A549 (cell line): ENCODE results near the gene PGLYRP3. TPM values are rescaled to one million over a fixed set of nuclear protein-coding genes. Genes with fewer than 3 reads are reported as not detected.

Experiments
- ATAC-seq, 2 experiments: fragments of 200-7000 bp in 1 of 2; fragments of >200 bp in 1 of 2; cut with Nextera tagmentation in 1 of 2; cut with Tn5 transposase in 1 of 2; 3 replicates each; pipeline versions ENCODE4 v1.8.0 to v1.9.1; 2018 to 2020; ENCODE audit warnings: mild to moderate bottlenecking in 1 of 2, moderate library complexity in 1 of 2
- CTCF ChIA-PET: fragments of 300-600 bp; sonication (Branson Sonifier 250); formaldehyde crosslinking; extraction: SDS; loops from one replicate; lab custom pipeline; 2021; ENCODE audit warnings: antibody characterized with exemption, inconsistent platforms; lab: Yijun Ruan, JAX
- POLR2A ChIA-PET: fragments of 350-600 bp; formaldehyde crosslinking; extraction: SDS; loops from one replicate; lab custom pipeline; 2021; ENCODE audit warnings: antibody characterized with exemption, inconsistent platforms; lab: Yijun Ruan, JAX
- DNase-seq, 2 experiments: peaks; one replicate each; pipeline versions ENCODE4 v3.0.0 to v3.0.0-alpha.2; 2011 to 2016; ENCODE audit warnings: low read depth in 1 of 2, low spot score in 1 of 2
- FAIRE-seq: peaks from 2 replicates; lab custom pipeline; 2011; peaks lifted over from hg19 to GRCh38; lab: Jason Lieb, UNC
- H3K27ac ChIP-seq, 2 experiments: fragments of >200 bp; sonication (Bioruptor Twin); formaldehyde crosslinking; 3 replicates each; pipeline ENCODE4 v1.5.1; 2016 to 2017
- H3K4me1 ChIP-seq: fragments of >200 bp; sonication (Bioruptor Twin); formaldehyde crosslinking; 3 replicates; pipeline ENCODE4 v1.6.1; 2016
- H3K4me2 ChIP-seq: fragments of >200 bp; sonication (Bioruptor Twin); formaldehyde crosslinking; 3 replicates; pipeline ENCODE4 v1.6.1; 2016
- H3K4me3 ChIP-seq: fragments of >200 bp; sonication (Bioruptor Twin); formaldehyde crosslinking; 3 replicates; pipeline ENCODE4 v1.5.1; 2016
- H3K9me3 ChIP-seq: fragments of >200 bp; sonication (Bioruptor Twin); formaldehyde crosslinking; 3 replicates; pipeline ENCODE4 v1.6.1; 2016
- CEBPB ChIP-seq, 2 experiments: fragments of >200 bp in 1 of 2; sonication (Bioruptor Twin) in 1 of 2; formaldehyde crosslinking in 1 of 2; IDR thresholded peaks; 2 replicates each; pipeline ENCODE4 v1.6.1; 2012 to 2016
- CHD4 ChIP-seq: fragments of 200-600 bp; sonication (generic); IDR thresholded peaks from 2 replicates; pipeline ENCODE4 v1.6.1; 2016; ENCODE audit warnings: antibody characterized with exemption, mild to moderate bottlenecking, borderline replicate concordance
- EP300 ChIP-seq, 2 experiments: fragments of >200 bp; sonication (Bioruptor Twin); formaldehyde crosslinking; IDR thresholded peaks; 2 replicates in 1 of 2; 3 replicates in 1 of 2; pipeline ENCODE4 v1.6.1; 2016 to 2017
- FOSB ChIP-seq: fragments of 250-450 bp; sonication (Bioruptor Pico); IDR thresholded peaks from 2 replicates; pipeline ENCODE4 v1.5.0; 2020; ENCODE audit warnings: mild to moderate bottlenecking, moderate library complexity
- FOXS1 ChIP-seq: fragments of 250-450 bp; sonication (Bioruptor Pico); IDR thresholded peaks from 2 replicates; pipeline ENCODE4 v1.5.0; 2020; ENCODE audit warnings: mild to moderate bottlenecking, moderate library complexity
- GATA3 ChIP-seq: IDR thresholded peaks from 2 replicates; pipeline ENCODE4 v1.6.1; 2012; ENCODE audit warnings: borderline replicate concordance
- HDAC2 ChIP-seq: fragments of 200-600 bp; sonication (generic); IDR thresholded peaks from 2 replicates; pipeline ENCODE4 v1.6.1; 2016
- HES2 ChIP-seq: fragments of >200 bp; sonication (Bioruptor Twin); formaldehyde crosslinking; IDR thresholded peaks from 2 replicates; pipeline ENCODE4 v1.6.1; 2016
- HOXA7 ChIP-seq: fragments of 250-450 bp; sonication (Bioruptor Pico); IDR thresholded peaks from 2 replicates; pipeline ENCODE4 v1.5.0; 2020; ENCODE audit warnings: mild to moderate bottlenecking, moderate library complexity
- KDM1A ChIP-seq: fragments of 200-600 bp; sonication (generic); IDR thresholded peaks from 2 replicates; pipeline ENCODE4 v1.6.1; 2016; ENCODE audit warnings: low read depth, mild to moderate bottlenecking
- MAX ChIP-seq: IDR thresholded peaks from 2 replicates; pipeline ENCODE4 v1.6.1; 2012
- MYC ChIP-seq: IDR thresholded peaks from 2 replicates; pipeline ENCODE4 v1.6.1; 2012; ENCODE audit warnings: mild to moderate bottlenecking, inconsistent platforms, low read length, improper control_type of control experiment, borderline replicate concordance
- PBX3 ChIP-seq: IDR thresholded peaks from 2 replicates; pipeline ENCODE4 v1.6.1; 2012
- PHF8 ChIP-seq: fragments of 200-600 bp; sonication (generic); IDR thresholded peaks from 2 replicates; pipeline ENCODE4 v1.6.1; 2016; ENCODE audit warnings: low read depth, mild to moderate bottlenecking, antibody characterized with exemption, moderate library complexity, borderline replicate concordance
- RAD21 ChIP-seq, 2 experiments: fragments of >200 bp in 1 of 2; sonication (Bioruptor Twin) in 1 of 2; formaldehyde crosslinking in 1 of 2; IDR thresholded peaks in 1 of 2; conservative IDR thresholded peaks in 1 of 2; 2 replicates in 1 of 2; 3 replicates in 1 of 2; pipeline ENCODE4 v1.6.1; 2012 to 2018; ENCODE audit warnings: inconsistent platforms in 1 of 2
- RARB ChIP-seq: fragments of 250-450 bp; sonication (Bioruptor Pico); IDR thresholded peaks from 2 replicates; pipeline ENCODE4 v1.8.0; 2021; ENCODE audit warnings: mild to moderate bottlenecking, moderate library complexity
- RFX5 ChIP-seq: fragments of 450-650 bp; IDR thresholded peaks from 2 replicates; pipeline ENCODE4 v1.7.1; 2014; ENCODE audit warnings: antibody characterized with exemption, mild to moderate bottlenecking, moderate library complexity
- RNF2 ChIP-seq: fragments of 200-600 bp; sonication (generic); IDR thresholded peaks from 2 replicates; pipeline ENCODE4 v1.6.1; 2016; ENCODE audit warnings: low read depth, mild to moderate bottlenecking, antibody characterized with exemption, moderate library complexity, borderline replicate concordance
- SMC3 ChIP-seq: fragments of >200 bp; sonication (Bioruptor Twin); formaldehyde crosslinking; IDR thresholded peaks from 3 replicates; pipeline ENCODE4 v1.6.1; 2018; ENCODE audit warnings: inconsistent platforms
- TFCP2L1 ChIP-seq: fragments of 250-450 bp; sonication (Bioruptor Pico); IDR thresholded peaks from 2 replicates; pipeline ENCODE4 v1.5.0; 2021; ENCODE audit warnings: mild to moderate bottlenecking
- ZNF302 ChIP-seq: fragments of 250-450 bp; sonication (Bioruptor Pico); IDR thresholded peaks from 2 replicates; pipeline ENCODE4 v1.9.0; 2021; ENCODE audit warnings: inconsistent platforms, mild to moderate bottlenecking, moderate library complexity
- WGBS: methylation state at CpG from one replicate; pipeline ENCODE4 v1.1.6; 2017; ENCODE audit errors: missing lambda C conversion rate; 5-methylcytosine and 5-hydroxymethylcytosine counted together
- polyA plus RNA-seq, 4 experiments: library from polyadenylated mRNA; depleted of rRNA in 3 of 4; stranded (reverse); fragments of >200 nt; fragmentation: RNase III in 1 of 4; extraction: RNeasy Plus Mini Kit Qiagen cat#74134 plus additional on column Dnase treatment in 1 of 4; gene quantifications; 2 replicates in 3 of 4; 3 replicates in 1 of 4; pipeline ENCODE4 v1.2.3, GENCODE V29; 2011 to 2017
- TF ChIP-seq, protein P1 (sequence below): fragments of 150-350 bp; IDR thresholded peaks from 2 replicates; pipeline ENCODE4 v1.6.1; 2014; ENCODE audit warnings: low read depth, mild to moderate bottlenecking, low read length
- TF ChIP-seq, protein P2 (sequence below): fragments of 250-450 bp; sonication (Bioruptor Pico); IDR thresholded peaks from 2 replicates; pipeline ENCODE4 v1.5.0; 2020; ENCODE audit warnings: low read depth, mild to moderate bottlenecking, moderate library complexity

The PGLYRP3 gene
- polyA plus RNA-seq, 2 of the 4 experiments (the other 2 are of a cell fraction) = not detected

GRCh38 chr1:153339802-153340201 lies 27.1 kb upstream of the PGLYRP3 start (continued):
- TF ChIP-seq EP300 (IDR thresholded peaks at IDR 0.05) = no peak
- TF ChIP-seq, all 56 proteins: peak for 0

DNA sequence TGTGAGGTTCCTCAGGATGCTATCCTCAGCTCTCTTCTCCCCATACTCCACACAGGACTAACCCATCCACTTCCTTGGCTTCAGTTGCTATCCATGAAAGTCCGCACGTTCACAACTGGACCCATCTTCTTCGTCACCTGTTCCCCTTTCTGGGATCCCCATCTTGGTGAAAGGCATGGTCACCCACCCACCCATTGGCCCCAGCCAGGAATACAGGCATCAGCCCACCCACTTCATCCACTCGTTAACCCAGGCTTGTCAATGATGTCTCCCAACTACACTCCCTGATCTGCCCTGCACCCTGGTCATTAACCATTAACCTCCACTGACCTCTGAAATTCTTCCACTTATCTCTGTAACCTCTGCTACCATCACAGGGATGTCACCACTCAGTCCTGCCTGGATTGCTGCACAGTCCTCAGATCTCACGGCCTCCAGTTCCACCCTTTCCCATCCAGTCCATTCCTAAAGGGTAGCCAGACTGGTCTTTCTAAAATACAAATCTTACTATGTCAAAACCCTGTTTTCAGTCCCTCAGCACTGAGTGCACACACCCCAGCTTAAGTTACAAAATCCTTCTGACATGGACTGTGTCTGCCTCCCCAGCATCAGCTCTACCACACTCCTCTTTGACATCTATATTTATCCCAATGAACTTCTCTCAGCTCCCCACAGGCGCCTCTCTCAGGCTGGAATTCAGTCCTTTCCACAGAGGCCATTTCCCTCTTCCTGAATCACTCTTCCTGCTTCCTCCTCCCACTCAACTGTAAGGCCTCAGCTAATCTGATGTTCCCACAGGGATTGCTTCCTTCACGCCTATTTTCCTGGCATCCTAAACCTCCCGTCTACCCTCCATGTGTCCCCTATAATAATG lies 25.5 kb upstream of the PGLYRP3 start:
- ChIA-PET CTCF (interaction anchor here (1.4 to 3.9 kb wide), 3 partner anchors 15 to 157 kb away, joined by 3 to 21 read pairs (median 10); no protein-coding TSS in a partner anchor), POLR2A (no interaction called here)
- TF ChIP-seq HOXA7 (CRISPR knock-in tag) (no peak), MAX (no peak), HDAC2 (no peak), RNF2 (no peak)
- TF ChIP-seq, protein P1, sequence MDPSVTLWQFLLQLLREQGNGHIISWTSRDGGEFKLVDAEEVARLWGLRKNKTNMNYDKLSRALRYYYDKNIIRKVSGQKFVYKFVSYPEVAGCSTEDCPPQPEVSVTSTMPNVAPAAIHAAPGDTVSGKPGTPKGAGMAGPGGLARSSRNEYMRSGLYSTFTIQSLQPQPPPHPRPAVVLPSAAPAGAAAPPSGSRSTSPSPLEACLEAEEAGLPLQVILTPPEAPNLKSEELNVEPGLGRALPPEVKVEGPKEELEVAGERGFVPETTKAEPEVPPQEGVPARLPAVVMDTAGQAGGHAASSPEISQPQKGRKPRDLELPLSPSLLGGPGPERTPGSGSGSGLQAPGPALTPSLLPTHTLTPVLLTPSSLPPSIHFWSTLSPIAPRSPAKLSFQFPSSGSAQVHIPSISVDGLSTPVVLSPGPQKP = no peak
- Histone ChIP-seq H3K27ac (no peak overlapping the region), H3K4me3 (no peak overlapping the region), H3K4me2 (no peak overlapping the region), H3K9me3 (no peaks in the 10 kb centered on the region), H3K4me1 (no peaks in the 10 kb centered on the region)
- no peak for ATAC-seq
- no peak for DNase-seq
- no peak for FAIRE-seq
- 15% methylated on average over 8 of the region's 8 CpGs for WGBS

- no peak for DNase-seq
- FAIRE-seq = no peak
- Histone ChIP-seq H3K4me1 (no peaks in the 10 kb centered on the region), H3K27ac (no peak overlapping the region), H3K4me2 (no peak overlapping the region), H3K4me3 (no peak overlapping the region), H3K9me3 (no peaks in the 10 kb centered on the region)
- POLR2A ChIA-PET = no interaction called here
- no peak for ATAC-seq
- CTCF ChIA-PET = interaction anchor here (0.6 to 3.9 kb wide), 3 partner anchors 16 to 900 kb away, joined by 3 to 21 read pairs (median 5); no protein-coding TSS in a partner anchor
- no peak for TF ChIP-seq EP300 (IDR thresholded peaks at IDR 0.05)
- no peak for TF ChIP-seq SMC3
- no peak for TF ChIP-seq TFCP2L1 (CRISPR knock-in tag)
- TF ChIP-seq PBX3 = no peak
- no peak for TF ChIP-seq CHD4
- TF ChIP-seq FOSB (CRISPR knock-in tag) = no peak
- no peak for TF ChIP-seq GATA3
- no peak for TF ChIP-seq RARB (CRISPR knock-in tag)
- TF ChIP-seq RAD21 (conservative IDR thresholded peaks at IDR 0.05 in 1 of 2, IDR thresholded peaks at IDR 0.05 in 1 of 2) = no peak
- TF ChIP-seq HES2 = no peak
- TF ChIP-seq PHF8 = no peak
Measured at GRCh38 chr1:153336650-153337049, 23.9 kb upstream of the PGLYRP3 start.

- Histone ChIP-seq H3K9me3 (no peaks in the 10 kb centered on the region), H3K4me2 (no peak overlapping the region), H3K27ac (no peak overlapping the region), H3K4me1 (no peaks in the 10 kb centered on the region), H3K4me3 (no peak overlapping the region)
- DNase-seq = no peak
- no peak for ATAC-seq
- whole genome bisulfite sequencing = 46% methylated on average over 1 of the region's 1 CpG
- ChIA-PET CTCF (interaction anchor here (0.8 to 3.9 kb wide), 2 partner anchors 19 to 161 kb away, joined by 3 to 21 read pairs; no protein-coding TSS in a partner anchor), POLR2A (no interaction called here)
- no peak for FAIRE-seq
- TF ChIP-seq PHF8 (no peak), RFX5 (no peak), HOXA7 (CRISPR knock-in tag) (no peak), MAX (no peak), CEBPB (IDR thresholded peaks at IDR 0.05) (no peak), KDM1A (no peak), RNF2 (no peak), ZNF302 (no peak), PBX3 (no peak), FOXS1 (CRISPR knock-in tag) (no peak), MYC (no peak)
- TF ChIP-seq, protein P2, sequence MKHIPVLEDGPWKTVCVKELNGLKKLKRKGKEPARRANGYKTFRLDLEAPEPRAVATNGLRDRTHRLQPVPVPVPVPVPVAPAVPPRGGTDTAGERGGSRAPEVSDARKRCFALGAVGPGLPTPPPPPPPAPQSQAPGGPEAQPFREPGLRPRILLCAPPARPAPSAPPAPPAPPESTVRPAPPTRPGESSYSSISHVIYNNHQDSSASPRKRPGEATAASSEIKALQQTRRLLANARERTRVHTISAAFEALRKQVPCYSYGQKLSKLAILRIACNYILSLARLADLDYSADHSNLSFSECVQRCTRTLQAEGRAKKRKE (CRISPR knock-in tag) = no peak
Measured at GRCh38 chr1:153333902-153334301, 21.1 kb upstream of the PGLYRP3 start.
